Fibroblast of upper back skin (primary cell): ENCODE results near the gene PTPRE.

Experiments used
- DNase-seq: peaks from one replicate; pipeline ENCODE4 v3.0.0-alpha.2; 2013

PTPRE gene

GRCh38 chr10:128029290-128029651 lies 122.4 kb downstream of the PTPRE start:
- no peak for DNase-seq

GRCh38 chr10:128029731-128030369 lies 122.9 kb downstream of the PTPRE start:
- DNase-seq = no peak

- no peak for DNase-seq
Measured at GRCh38 chr10:128030498-128031072, 123.7 kb downstream of the PTPRE start.

GRCh38 chr10:128031216-128031615 lies 124.3 kb downstream of the PTPRE start:
- no peak for DNase-seq

GRCh38 chr10:128032466-128032865 lies 125.6 kb downstream of the PTPRE start:
- no peak for DNase-seq

GRCh38 chr10:128035557-128035973 lies 128.7 kb downstream of the PTPRE start:
- DNase-seq = peak; percentile 6

GRCh38 chr10:128036011-128036615 lies 129.2 kb downstream of the PTPRE start:
- DNase-seq = no peak

- DNase-seq = peak; percentile 11
Measured at GRCh38 chr10:128036746-128037543, 130.0 kb downstream of the PTPRE start.

- DNase-seq = no peak
Measured at GRCh38 chr10:128040096-128040495, 133.2 kb downstream of the PTPRE start.

- DNase-seq = no peak
Measured at GRCh38 chr10:128040681-128041080, 133.8 kb downstream of the PTPRE start.

GRCh38 chr10:128042131-128042610 lies 135.3 kb downstream of the PTPRE start:
- no peak for DNase-seq

- no peak for DNase-seq
Measured at GRCh38 chr10:128043259-128044045, 136.5 kb downstream of the PTPRE start.

- DNase-seq = no peak
Measured at GRCh38 chr10:128044186-128044585, 137.3 kb downstream of the PTPRE start.

GRCh38 chr10:128044961-128045832 lies 138.3 kb downstream of the PTPRE start:
- no peak for DNase-seq

GRCh38 chr10:128045833-128046120 lies 138.9 kb downstream of the PTPRE start:
- DNase-seq = no peak

- no peak for DNase-seq
Measured at GRCh38 chr10:128046156-128046952, 139.5 kb downstream of the PTPRE start.

- DNase-seq = no peak
Measured at GRCh38 chr10:128046953-128047290, 140.0 kb downstream of the PTPRE start.

- no peak for DNase-seq
Measured at GRCh38 chr10:128047351-128047750, 140.4 kb downstream of the PTPRE start.

- DNase-seq = no peak
Measured at GRCh38 chr10:128047991-128048818, 141.3 kb downstream of the PTPRE start.

GRCh38 chr10:128048819-128049210 lies 141.9 kb downstream of the PTPRE start:
- DNase-seq = no peak
